T-cell (primary cell): ENCODE measurements around the gene PPP4R3B. TPM values are rescaled to one million over a fixed set of nuclear protein-coding genes. Genes with fewer than 3 reads are reported as not detected.
"Not testable (repeated sequence)": the region's sequence is repeated elsewhere in the genome, so short reads cannot be mapped to it uniquely, and the experiment has no call there.

Source experiments
- ATAC-seq, 4 experiments: fragments of 200-7000 bp in 3 of 4; fragments of 150-1000 bp in 1 of 4; cut with Tn5 transposase; replicated peaks in 1 of 4; 1 replicate in 3 of 4; 2 replicates in 1 of 4; pipeline ENCODE4 v1.10.0; 2021; ENCODE audit warnings: moderate library complexity in 3 of 4, mild to moderate bottlenecking in 2 of 4, moderate number of reproducible peaks in 1 of 4
- CTCF ChIA-PET, 2 donors: fragments of 300-600 bp; sonication (Branson Sonifier 250); formaldehyde crosslinking; loops; one replicate each; lab custom pipeline; 2022; ENCODE audit warnings: antibody characterized with exemption in 2 of 2; lab: Charles Lee
- POLR2A ChIA-PET, 2 donors: fragments of 300-600 bp; sonication (Branson Sonifier 250); formaldehyde crosslinking; loops; one replicate each; lab custom pipeline; 2022; ENCODE audit warnings: antibody characterized with exemption in 2 of 2; lab: Charles Lee
- DNase-seq, 35 experiments: peaks; one replicate each; pipeline versions ENCODE4 v3.0.0 to v3.0.0-alpha.2; 2013 to 2023
- H3K27ac ChIP-seq: one replicate; pipeline ENCODE4 v1.5.1; 2013; ENCODE audit warnings: low read length
- H3K27me3 ChIP-seq, 2 experiments: replicated peaks in 1 of 2; 1 replicate in 1 of 2; 2 replicates in 1 of 2; pipeline versions ENCODE4 v1.6.1 to v1.7.0; 2013; ENCODE audit warnings: low read length in 1 of 2, mixed read lengths in 1 of 2; ENCODE audit not compliant: control insufficient read depth in 2 of 2, insufficient read depth in 2 of 2; ENCODE audit errors: extremely low read depth in 1 of 2
- H3K36me3 ChIP-seq, 2 donors: 1 replicate in 1 of 2; 2 replicates in 1 of 2; pipeline versions ENCODE4 v1.6.1 to v1.7.0; 2013; ENCODE audit warnings: low read length in 1 of 2; ENCODE audit not compliant: control insufficient read depth in 2 of 2, insufficient read depth in 1 of 2; ENCODE audit errors: extremely low read depth in 1 of 2
- H3K4me1 ChIP-seq, 2 experiments: 1 replicate in 1 of 2; 2 replicates in 1 of 2; pipeline versions ENCODE4 v1.6.1 to v1.7.0; 2013; ENCODE audit warnings: low read length in 2 of 2, mixed read lengths in 1 of 2; ENCODE audit not compliant: insufficient read depth in 2 of 2, control insufficient read depth in 1 of 2; ENCODE audit errors: extremely low read depth in 1 of 2
- H3K4me3 ChIP-seq, 2 donors: 1 replicate in 1 of 2; 2 replicates in 1 of 2; pipeline versions ENCODE4 v1.5.1 to v1.7.0; 2013; ENCODE audit warnings: mild to moderate bottlenecking in 2 of 2, low read length in 1 of 2, moderate library complexity in 1 of 2; ENCODE audit not compliant: control insufficient read depth in 1 of 2; ENCODE audit errors: extremely low read depth in 1 of 2
- H3K9me3 ChIP-seq: 2 replicates; pipeline ENCODE4 v1.7.0; 2013
- H3K27ac Mint-ChIP-seq, 2 donors: one replicate each; pipeline ENCODE4 v1.8.0; 2020 to 2021; ENCODE audit warnings: mild to moderate bottlenecking in 2 of 2, mixed read lengths in 2 of 2
- H3K27me3 Mint-ChIP-seq, 2 donors: one replicate each; pipeline ENCODE4 v1.8.0; 2021 to 2022; ENCODE audit warnings: mixed read lengths in 2 of 2
- H3K36me3 Mint-ChIP-seq: one replicate; pipeline ENCODE4 v1.8.0; 2021; ENCODE audit warnings: mixed read lengths
- H3K4me1 Mint-ChIP-seq, 3 donors: one replicate each; pipeline ENCODE4 v1.8.0; 2020 to 2022; ENCODE audit warnings: mixed read lengths in 3 of 3, mild to moderate bottlenecking in 1 of 3
- H3K4me3 Mint-ChIP-seq, 3 donors: one replicate each; pipeline ENCODE4 v1.8.0; 2020 to 2022; ENCODE audit warnings: mild to moderate bottlenecking in 3 of 3, mixed read lengths in 3 of 3, moderate library complexity in 3 of 3
- H3K9me3 Mint-ChIP-seq, 3 donors: one replicate each; pipeline ENCODE4 v1.8.0; 2020 to 2022; ENCODE audit warnings: mixed read lengths in 3 of 3
- WGBS: methylation state at CpG from one replicate; pipeline ENCODE4 v1.1.5; 2013; ENCODE audit warnings: missing lambda C conversion rate; ENCODE audit not compliant: insufficient coverage; 5-methylcytosine and 5-hydroxymethylcytosine counted together
- total RNA-seq, 35 experiments: library from RNA in 6 of 35; stranded (reverse) in 6 of 35; fragments of 120-200 nt in 1 of 35; gene quantifications; one replicate each; pipeline versions ENCODE4 v1.2.1 to v1.2.4 and lab custom pipeline; 2013 to 2026

PPP4R3B gene
- total RNA-seq, 5 donors from 2014 or later (not counting 1 experiment from before 2014, with no cell fraction given), result 86.4 to 93.0 (median 87.8) TPM

- WGBS, result 100% methylated on average over 1 of the region's 8 CpGs
- DNase-seq, POLR2A ChIA-PET, H3K4me1 ChIP-seq, H3K27me3 Mint-ChIP-seq, H3K4me1 Mint-ChIP-seq, H3K27me3 ChIP-seq, H3K27ac ChIP-seq, H3K9me3 ChIP-seq, ATAC-seq, H3K4me3 ChIP-seq, H3K9me3 Mint-ChIP-seq, H3K4me3 Mint-ChIP-seq: not testable (repeated sequence)
- H3K27ac Mint-ChIP-seq, result peak overlapping the region in 1 of 2 donors; percentile 44
- CTCF ChIA-PET, result interaction anchor here in 1 of 2 donors (1.1 kb wide), 1 partner anchor 28 kb away, joined by 3 read pairs; the partner anchor contains the start of gene CFAP36
- peaks cover 38% of the 10 kb centered on the region for H3K36me3 Mint-ChIP-seq
- H3K36me3 ChIP-seq, result peaks cover 0 to 52% of the 10 kb centered on the region in 2 donors
These were observed 69.7 kb downstream of the PPP4R3B start for GRCh38 chr2:55547679-55548078.

- ATAC-seq (no peak), DNase-seq (no peak)
- Histone ChIP-seq H3K36me3 (peaks cover 0 to 51% of the 10 kb centered on the region in 2 donors), H3K27ac (no peak overlapping the region), H3K9me3 (no peaks in the 10 kb centered on the region), H3K4me1 (no peaks in the 10 kb centered on the region), H3K27me3 (no peaks in the 10 kb centered on the region), H3K4me3 (no peak overlapping the region)
- ChIA-PET POLR2A (no interaction called here), CTCF (no interaction called here)
- H3K4me3 Mint-ChIP-seq, result no peak overlapping the region
- peaks cover 0 to 8% (median 3%) of the 10 kb centered on the region in 3 donors for H3K4me1 Mint-ChIP-seq
- 100% methylated on average over 1 of the region's 1 CpG for WGBS
- peaks cover 41% of the 10 kb centered on the region for H3K36me3 Mint-ChIP-seq
- H3K9me3 Mint-ChIP-seq, result no peaks in the 10 kb centered on the region
- no peak overlapping the region for H3K27ac Mint-ChIP-seq
- no peaks in the 10 kb centered on the region for H3K27me3 Mint-ChIP-seq
These were observed 70.4 kb downstream of the PPP4R3B start for GRCh38 chr2:55547001-55547400.

GRCh38 chr2:55530539-55531081 lies 86.8 kb downstream of the PPP4R3B start:
- Histone ChIP-seq H3K4me1 (peaks cover 7 to 9% of the 10 kb centered on the region in 2 experiments), H3K9me3 (no peaks in the 10 kb centered on the region), H3K27me3 (no peaks in the 10 kb centered on the region), H3K27ac (peak overlapping the region; percentile 67), H3K36me3 (peaks cover 3 to 39% of the 10 kb centered on the region in 2 donors), H3K4me3 (no peak overlapping the region)
- POLR2A ChIA-PET, result interaction anchor here (0.6 to 1.6 kb wide), 7 partner anchors 10 to 1748 kb away, joined by 3 to 16 read pairs (median 3); partner anchors contain the start of gene CFAP36 (in 2 of the 2)
- Mint-ChIP-seq H3K4me3 (peak overlapping the region; percentile 3 to 44 (median 9)), H3K4me1 (peaks cover 21 to 23% (median 21%) of the 10 kb centered on the region in 3 donors), H3K27me3 (no peaks in the 10 kb centered on the region), H3K36me3 (peaks cover 61% of the 10 kb centered on the region), H3K9me3 (peaks cover 0 to 7% (median 0%) of the 10 kb centered on the region in 3 donors), H3K27ac (peak overlapping the region; percentile 89 to 90)
- CTCF ChIA-PET, result interaction anchor here (0.6 to 1.4 kb wide), 3 partner anchors 11 to 91 kb away, joined by 3 to 8 read pairs (median 7); partner anchors contain the start of gene CFAP36 (in 2 of the 2)
- DNase-seq (peak in 8 of 35 experiments; percentile 2 to 39 (median 11)), ATAC-seq (peak; percentile 76 to 86 (median 85))
- 38% methylated on average over 1 of the region's 6 CpGs for WGBS

- H3K27ac ChIP-seq, result no peak overlapping the region
- peaks cover 3 to 33% of the 10 kb centered on the region in 2 donors for H3K36me3 ChIP-seq
- DNase-seq (no peak), ATAC-seq (no peak)
- POLR2A ChIA-PET, result no interaction called here
- H3K4me3 ChIP-seq, result no peak overlapping the region
- CTCF ChIA-PET, result no interaction called here
- H3K27me3 Mint-ChIP-seq, result no peaks in the 10 kb centered on the region
- no CpG with 5 or more reads among the region's 1 CpG for WGBS
- peaks cover 7 to 9% of the 10 kb centered on the region in 2 experiments for H3K4me1 ChIP-seq
- no peaks in the 10 kb centered on the region for H3K9me3 ChIP-seq
- peaks cover 0 to 7% (median 0%) of the 10 kb centered on the region in 3 donors for H3K9me3 Mint-ChIP-seq
- H3K27me3 ChIP-seq, result no peaks in the 10 kb centered on the region
- no peak overlapping the region for H3K27ac Mint-ChIP-seq
- peaks cover 13 to 18% (median 17%) of the 10 kb centered on the region in 3 donors for H3K4me1 Mint-ChIP-seq
- H3K36me3 Mint-ChIP-seq, result peaks cover 36% of the 10 kb centered on the region
- no peak overlapping the region for H3K4me3 Mint-ChIP-seq
These were observed 91.2 kb downstream of the PPP4R3B start for GRCh38 chr2:55526174-55526573.

GRCh38 chr2:55524884-55525437 lies 92.5 kb downstream of the PPP4R3B start:
- H3K4me3 Mint-ChIP-seq, result no peak overlapping the region
- H3K27ac ChIP-seq, result no peak overlapping the region
- H3K4me1 ChIP-seq, result peaks cover 7 to 13% of the 10 kb centered on the region in 2 experiments
- ATAC-seq (no peak), DNase-seq (no peak)
- no peak overlapping the region for H3K4me3 ChIP-seq
- peaks cover 3 to 33% of the 10 kb centered on the region in 2 donors for H3K36me3 ChIP-seq
- no peaks in the 10 kb centered on the region for H3K9me3 ChIP-seq
- ChIA-PET CTCF (no interaction called here), POLR2A (no interaction called here)
- H3K27ac Mint-ChIP-seq, result no peak overlapping the region
- peaks cover 24% of the 10 kb centered on the region for H3K36me3 Mint-ChIP-seq
- no CpG with 5 or more reads among the region's 5 CpGs for WGBS
- H3K27me3 ChIP-seq, result no peaks in the 10 kb centered on the region
- H3K27me3 Mint-ChIP-seq, result no peaks in the 10 kb centered on the region
- H3K9me3 Mint-ChIP-seq, result no peaks in the 10 kb centered on the region
- peaks cover 11 to 16% (median 13%) of the 10 kb centered on the region in 3 donors for H3K4me1 Mint-ChIP-seq
